GM13977 (cell line): ENCODE data around the gene DPEP1.
"Not testable (repeated sequence)": the region's sequence is repeated elsewhere in the genome, so short reads cannot be mapped to it uniquely, and the experiment has no call there.

Experiments
- DNase-seq: peaks from one replicate; pipeline ENCODE4 v3.0.0; 2012; ENCODE audit warnings: low spot score
- in situ Hi-C: fragments of 300-500 bp; cut with MboI; formaldehyde crosslinking; loops from one replicate; pipeline ENCODE4 v1.12.0; 2022; ENCODE audit warnings: low sequenced_read_pairs, low pct_unique_long_range_greater_than_20kb, mixed read lengths, inconsistent platforms; ENCODE audit not compliant: unreplicated experiment
- TF ChIP-seq, protein P1 (sequence below): IDR thresholded peaks from 2 replicates; pipeline ENCODE4 v1.5.1; 2012; ENCODE audit warnings: mild to moderate bottlenecking, control low read depth; ENCODE audit not compliant: insufficient read depth; ENCODE audit errors: extremely low read depth, missing control alignments

Gene DPEP1

DNA sequence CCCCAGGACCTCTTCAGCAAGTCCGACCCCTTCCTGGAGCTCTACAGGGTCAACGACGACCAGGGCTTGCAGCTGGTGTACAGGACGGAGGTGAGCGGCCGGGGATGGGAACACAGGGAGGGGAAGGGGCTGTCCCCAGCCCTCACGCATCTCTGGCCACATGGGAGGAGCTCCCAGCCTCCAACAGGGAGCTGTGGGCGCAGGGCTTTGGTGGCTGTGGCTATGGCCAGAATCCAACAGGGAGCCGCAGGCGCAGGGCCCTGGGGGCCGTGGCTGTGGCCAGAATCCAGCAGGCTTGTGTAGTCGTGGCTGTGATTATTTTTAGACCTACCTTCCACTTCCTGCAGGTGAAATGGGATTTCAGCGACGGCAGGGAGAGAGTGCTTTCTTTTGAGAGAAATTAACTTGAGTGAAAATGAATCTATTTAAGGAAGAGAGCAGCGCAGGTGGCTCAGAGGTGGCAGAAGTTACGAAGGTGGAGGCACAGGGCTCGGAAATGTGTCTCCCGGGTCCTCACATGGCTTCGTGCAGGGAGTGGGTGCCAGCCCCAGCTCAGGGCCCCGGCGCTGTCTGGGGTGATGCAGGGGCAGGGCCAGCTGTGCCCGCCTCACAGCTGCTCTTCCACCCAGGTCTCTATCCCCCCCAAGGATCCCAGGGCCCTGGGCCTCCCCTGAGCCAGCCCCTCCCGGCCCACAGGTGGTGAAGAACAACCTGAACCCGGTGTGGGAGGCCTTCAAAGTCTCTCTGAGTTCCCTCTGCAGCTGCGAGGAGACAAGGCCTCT is 28.5 kb upstream of the DPEP1 start:
- in situ Hi-C loops, result no loop called here
- TF ChIP-seq, protein P1, sequence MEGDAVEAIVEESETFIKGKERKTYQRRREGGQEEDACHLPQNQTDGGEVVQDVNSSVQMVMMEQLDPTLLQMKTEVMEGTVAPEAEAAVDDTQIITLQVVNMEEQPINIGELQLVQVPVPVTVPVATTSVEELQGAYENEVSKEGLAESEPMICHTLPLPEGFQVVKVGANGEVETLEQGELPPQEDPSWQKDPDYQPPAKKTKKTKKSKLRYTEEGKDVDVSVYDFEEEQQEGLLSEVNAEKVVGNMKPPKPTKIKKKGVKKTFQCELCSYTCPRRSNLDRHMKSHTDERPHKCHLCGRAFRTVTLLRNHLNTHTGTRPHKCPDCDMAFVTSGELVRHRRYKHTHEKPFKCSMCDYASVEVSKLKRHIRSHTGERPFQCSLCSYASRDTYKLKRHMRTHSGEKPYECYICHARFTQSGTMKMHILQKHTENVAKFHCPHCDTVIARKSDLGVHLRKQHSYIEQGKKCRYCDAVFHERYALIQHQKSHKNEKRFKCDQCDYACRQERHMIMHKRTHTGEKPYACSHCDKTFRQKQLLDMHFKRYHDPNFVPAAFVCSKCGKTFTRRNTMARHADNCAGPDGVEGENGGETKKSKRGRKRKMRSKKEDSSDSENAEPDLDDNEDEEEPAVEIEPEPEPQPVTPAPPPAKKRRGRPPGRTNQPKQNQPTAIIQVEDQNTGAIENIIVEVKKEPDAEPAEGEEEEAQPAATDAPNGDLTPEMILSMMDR, result no peak
- DNase-seq, result no peak

DNA sequence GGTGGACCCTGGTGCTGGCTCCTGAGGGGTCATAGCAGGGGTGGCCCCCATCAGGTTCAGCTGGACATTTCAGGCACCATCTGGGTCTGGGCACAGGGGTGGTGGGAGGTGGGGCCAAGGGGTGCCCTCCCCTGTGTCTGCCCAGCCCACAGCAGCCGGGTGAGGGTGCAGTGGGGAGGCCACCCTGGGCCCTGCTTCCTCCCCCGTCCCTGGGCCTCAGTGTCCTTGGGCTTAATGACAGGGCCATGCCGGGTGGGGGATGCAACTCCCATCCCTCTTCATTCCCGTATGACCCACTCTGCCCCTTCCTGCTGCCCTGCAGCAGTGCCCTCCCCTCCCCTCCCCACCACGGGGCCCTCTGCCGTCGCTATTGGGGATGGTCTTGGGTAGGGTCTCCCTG is 27.2 kb upstream of the DPEP1 start:
- in situ Hi-C loops, result no loop called here
- TF ChIP-seq, protein P1, result no peak
- no peak for DNase-seq

DNA sequence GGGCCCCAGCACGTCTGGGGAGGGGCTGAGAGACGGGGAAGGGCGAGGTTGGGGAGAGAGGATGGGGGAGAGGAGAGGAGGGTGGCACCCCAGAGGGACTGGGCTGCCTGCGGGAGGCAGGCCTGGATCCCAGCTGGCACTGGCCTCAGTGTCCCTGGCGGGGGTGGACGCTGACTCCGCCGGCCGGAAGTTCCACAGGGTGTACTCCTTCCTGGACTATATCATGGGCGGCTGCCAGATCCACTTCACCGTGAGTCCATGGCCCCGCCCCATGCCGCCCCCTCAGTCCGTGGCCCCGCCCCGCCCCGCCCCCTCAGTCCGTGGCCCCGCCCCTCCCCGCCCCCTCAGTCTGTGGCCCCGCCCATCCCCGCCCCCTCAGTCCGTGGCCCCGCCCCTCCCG is 26.6 kb upstream of the DPEP1 start:
- in situ Hi-C loops, result no loop called here
- DNase-seq, result no peak
- TF ChIP-seq, protein P1, result no peak

- in situ Hi-C loops, DNase-seq: not testable (repeated sequence)
Observed at GRCh38 chr16:89587676-89588075, 25.8 kb upstream of the DPEP1 start.

DNA sequence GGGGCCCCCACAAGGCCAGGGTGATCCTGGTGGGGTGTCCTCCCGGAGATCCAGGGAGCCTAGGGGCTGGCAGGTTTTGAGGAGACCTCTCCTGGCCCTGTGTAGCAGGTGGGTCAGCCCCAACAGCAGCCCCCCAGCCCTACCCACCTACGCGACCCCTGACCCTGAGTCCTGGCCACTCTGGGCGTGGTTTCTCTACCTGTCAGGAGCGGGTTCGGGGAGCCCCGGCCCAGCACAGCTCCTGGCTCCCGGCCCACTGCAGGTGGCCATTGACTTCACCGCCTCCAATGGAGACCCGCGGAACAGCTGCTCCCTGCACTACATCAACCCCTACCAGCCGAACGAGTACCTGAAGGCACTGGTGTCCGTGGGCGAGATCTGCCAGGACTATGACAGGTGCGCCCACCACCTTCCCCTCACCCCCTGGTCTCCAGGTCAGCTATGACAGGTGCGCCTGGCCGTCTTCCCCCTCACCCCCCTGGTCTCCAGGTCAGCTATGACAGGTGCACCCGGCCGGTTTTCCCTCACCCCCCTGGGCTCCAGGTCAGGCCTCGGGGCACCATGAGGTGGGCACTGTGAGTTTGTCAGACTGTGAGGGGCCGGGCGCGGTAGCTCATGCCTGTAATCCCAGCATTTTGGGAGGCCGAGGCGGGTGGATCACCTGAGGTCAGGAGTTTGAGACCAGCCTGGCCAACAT is 24.9 kb upstream of the DPEP1 start:
- TF ChIP-seq, protein P1, result no peak
- in situ Hi-C loops, result no loop called here
- DNase-seq, result no peak

DNA sequence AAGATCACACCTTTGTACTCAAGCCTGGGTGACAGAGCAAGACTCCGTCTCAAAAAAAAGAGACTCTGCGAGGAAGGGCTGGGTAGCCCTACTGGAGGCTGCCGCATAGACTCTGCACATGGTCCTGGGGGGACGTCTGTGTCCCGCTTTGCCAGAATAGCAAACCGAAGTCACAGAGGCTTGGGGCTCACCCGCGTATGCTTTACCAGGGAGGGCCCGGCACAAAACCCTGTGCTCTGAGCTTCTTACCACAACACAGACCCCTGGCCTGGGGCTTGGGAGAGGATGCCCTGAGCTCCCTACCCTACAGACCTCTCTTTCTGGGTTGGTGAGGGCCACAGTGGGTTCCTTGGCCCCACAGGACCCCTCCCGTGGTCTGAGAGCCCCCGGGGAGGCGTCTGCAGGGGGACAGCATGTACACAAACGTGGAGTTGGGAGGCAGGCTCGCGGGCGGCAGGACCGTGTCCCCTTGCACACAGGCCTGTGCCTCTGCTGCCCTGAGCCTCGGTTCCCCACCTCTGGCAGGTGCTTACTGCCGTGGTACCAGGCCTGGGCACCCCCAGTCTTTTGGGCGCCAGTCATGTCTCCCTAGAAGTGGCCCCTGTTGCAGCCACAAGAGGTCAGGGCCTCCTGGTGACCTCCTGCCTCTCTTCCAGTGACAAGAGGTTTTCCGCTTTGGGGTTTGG is 24.1 kb upstream of the DPEP1 start:
- in situ Hi-C loops, result no loop called here
- TF ChIP-seq, protein P1, result no peak
- DNase-seq, result no peak

DNA sequence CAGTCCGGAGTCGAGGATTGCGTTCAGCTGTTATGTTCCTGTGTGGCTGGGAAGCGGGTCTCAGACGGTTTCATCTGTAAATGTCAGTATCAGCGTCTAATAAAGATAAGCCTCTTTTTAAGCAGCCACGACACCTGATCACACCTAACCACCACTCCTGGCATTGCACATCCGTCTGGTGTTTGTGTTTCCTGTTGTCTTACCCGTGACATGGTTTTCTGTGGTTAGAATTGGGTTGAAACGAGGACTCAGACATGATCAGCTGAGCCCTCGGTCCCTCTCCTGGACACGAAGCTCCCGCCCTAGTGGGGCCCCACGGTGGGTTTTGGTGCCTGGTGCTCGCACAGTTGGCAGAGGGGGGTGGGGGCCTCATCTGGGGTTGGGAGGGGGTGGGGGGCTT is 19.6 kb upstream of the DPEP1 start:
- in situ Hi-C loops, result no loop called here
- TF ChIP-seq, protein P1, result no peak
- DNase-seq, result no peak
